Adrenal gland (tissue), 12 donors: Measurements from ENCODE around the gene NRXN3. TPM values are rescaled to one million over a fixed set of nuclear protein-coding genes. Genes with fewer than 3 reads are reported as not detected.

Experiments
- DNase-seq, 7 donors: peaks; one replicate each; pipeline ENCODE4 v3.0.0-alpha.2; 2019 to 2020
- H3K27ac ChIP-seq, 5 donors: fragments of 200-600 bp; sonication (generic) in 4 of 5; 1 replicate in 3 of 5; 2 replicates in 2 of 5; pipeline versions ENCODE4 v1.5.1 to v1.8.0; 2016 to 2020; ENCODE audit warnings: mild to moderate bottlenecking in 1 of 5
- H3K27me3 ChIP-seq: fragments of 200-600 bp; 2 replicates; pipeline ENCODE4 v1.8.0; 2021
- H3K36me3 ChIP-seq, 2 donors: fragments of 200-600 bp; replicated peaks in 1 of 2; 1 replicate in 1 of 2; 2 replicates in 1 of 2; pipeline versions ENCODE4 v1.5.1 to v1.8.0; 2018 to 2022
- H3K4me1 ChIP-seq, 2 donors: fragments of 200-600 bp; replicated peaks in 1 of 2; 1 replicate in 1 of 2; 2 replicates in 1 of 2; pipeline versions ENCODE4 v1.5.1 to v1.8.0; 2018 to 2021
- H3K4me3 ChIP-seq, 4 donors: fragments of 200-600 bp; sonication (generic) in 3 of 4; one replicate each; pipeline ENCODE4 v1.5.1; 2016 to 2018
- H3K9me3 ChIP-seq, 3 donors: fragments of 200-600 bp; sonication (generic) in 1 of 3; replicated peaks in 1 of 3; 1 replicate in 2 of 3; 2 replicates in 1 of 3; pipeline versions ENCODE4 v1.5.1 to v1.8.0; 2016 to 2021
- CTCF ChIP-seq, 6 experiments: fragments of 450-650 bp in 4 of 6; fragments of 200-600 bp in 2 of 6; sonication (generic) in 1 of 6; IDR thresholded peaks; 1 replicate in 5 of 6; 2 replicates in 1 of 6; pipeline versions ENCODE4 v1.5.1 to v1.8.0; 2016 to 2021; ENCODE audit warnings: antibody characterized with exemption in 6 of 6, mild to moderate bottlenecking in 2 of 6, moderate library complexity in 1 of 6
- POLR2A ChIP-seq, 2 donors: fragments of 450-650 bp; IDR thresholded peaks; one replicate each; pipeline ENCODE4 v1.6.1; 2017; ENCODE audit warnings: antibody characterized with exemption in 2 of 2, mild to moderate bottlenecking in 2 of 2, moderate library complexity in 1 of 2
- WGBS, 4 donors: extraction: QIAGEN DNeasy Blood & Tissue Kit in 2 of 4; methylation state at CpG; one replicate each; pipeline versions ENCODE4 v1.1.5 to v1.1.7; 2013 to 2017; 5-methylcytosine and 5-hydroxymethylcytosine counted together
- intact Hi-C, 2 donors: fragments of 100-400 bp; cut with DNase I; formaldehyde crosslinking; loops; one replicate each; pipeline versions ENCODE4 v1.14.1 to v1.15.0; 2022 to 2023
- polyA plus RNA-seq, 3 donors: library from polyadenylated mRNA; stranded (reverse); fragments of 200-250 nt in 2 of 3; fragments of 350-450 nt in 1 of 3; fragmentation: Illumina TruSeq in 1 of 3; extraction: RNeasy Lipid Tissue Mini Kit (QIAGEN cat#74804) in 1 of 3; gene quantifications; one replicate each; pipeline ENCODE4 v1.2.3, GENCODE V29; 2013 to 2014
- total RNA-seq, 9 donors: library from RNA; depleted of rRNA in 4 of 9; stranded (reverse); fragments of >200 nt in 4 of 9; fragments of 120-200 nt in 1 of 9; fragmentation: NEBNext Ultra II Directional in 1 of 9; extraction: Animal tissue kit (Norgen Biotek cat#: 25700) in 1 of 9; gene quantifications; one replicate each; pipeline versions ENCODE4 v1.1.0 to v1.2.4, GENCODE V29; 2013 to 2023
- donor health status: healthy with polysubstance abuse.
- donor health status: Bipolar disorder and iron deficiency.
- donor health status: DM: yes; HTN: yes; CAD: no.
- donor health status: DM: no; HTN: no; CAD: no.
- donor health status: DM: no; HTN: no; CAD: no.
- donor health status: DM: yes; HTN: yes; CAD: no.

NRXN3 gene
- total and polyA plus RNA-seq, 12 donors, result 0.09 to 8.5 (median 1.6) TPM

DNA sequence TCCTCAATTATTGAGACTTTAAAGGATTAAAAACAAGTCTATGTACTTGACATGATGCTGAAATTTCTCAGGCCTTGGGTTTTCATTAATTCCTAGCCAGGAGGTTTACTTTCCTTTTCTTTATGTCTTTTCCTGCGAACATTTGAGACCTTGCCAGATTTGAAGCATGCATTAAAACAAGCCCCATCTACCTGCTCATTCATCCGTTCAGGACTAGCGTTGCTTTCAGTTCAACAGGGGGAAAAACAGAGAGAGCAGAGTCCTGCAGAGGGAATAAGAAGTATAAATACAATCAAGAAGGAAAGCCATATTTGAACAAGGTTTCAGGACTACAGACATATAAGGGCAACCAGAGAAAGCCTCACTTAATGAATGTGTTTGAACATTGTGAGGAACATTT is 1498.8 kb downstream of the NRXN3 start:
- WGBS, 4 donors, result 67 to 85% (median 81%) methylated on average over 3 of the region's 3 CpGs
- Histone ChIP-seq H3K36me3 (no peaks in the 10 kb centered on the region), H3K27ac (no peak overlapping the region), H3K4me3 (no peak overlapping the region), H3K4me1 (no peaks in the 10 kb centered on the region), H3K27me3 (no peaks in the 10 kb centered on the region), H3K9me3 (no peaks in the 10 kb centered on the region)
- no peak for DNase-seq
- TF ChIP-seq POLR2A (IDR thresholded peaks at IDR 0.05) (no peak), CTCF (IDR thresholded peaks at IDR 0.05) (no peak)
- intact Hi-C loops, result no loop called here

GRCh38 chr14:79670811-79671210 is 1500.6 kb downstream of the NRXN3 start:
- 78 to 88% (median 84%) methylated on average over 5 of the region's 5 CpGs for WGBS, 4 donors
- no peaks in the 10 kb centered on the region for H3K9me3 ChIP-seq
- no peak for DNase-seq
- no peaks in the 10 kb centered on the region for H3K36me3 ChIP-seq
- no peak for TF ChIP-seq POLR2A (IDR thresholded peaks at IDR 0.05)
- no peak for TF ChIP-seq CTCF (IDR thresholded peaks at IDR 0.05)
- H3K4me1 ChIP-seq, result no peaks in the 10 kb centered on the region
- intact Hi-C loops, result no loop called here
- no peaks in the 10 kb centered on the region for H3K27me3 ChIP-seq
- H3K27ac ChIP-seq, result no peak overlapping the region
- no peak overlapping the region for H3K4me3 ChIP-seq

- Histone ChIP-seq H3K27me3 (no peaks in the 10 kb centered on the region), H3K4me1 (no peaks in the 10 kb centered on the region), H3K9me3 (no peaks in the 10 kb centered on the region), H3K27ac (no peak overlapping the region), H3K4me3 (no peak overlapping the region), H3K36me3 (no peaks in the 10 kb centered on the region)
- TF ChIP-seq CTCF (IDR thresholded peaks at IDR 0.05), result no peak
- no peak for TF ChIP-seq POLR2A (IDR thresholded peaks at IDR 0.05)
- intact Hi-C loops, result no loop called here
- 78 to 86% (median 81%) methylated on average over 5 of the region's 5 CpGs for WGBS, 4 donors
- DNase-seq, result no peak
Measured at GRCh38 chr14:79680087-79680486, 1509.9 kb downstream of the NRXN3 start.

- no peak for DNase-seq
- TF ChIP-seq POLR2A (IDR thresholded peaks at IDR 0.05) (no peak), CTCF (IDR thresholded peaks at IDR 0.05) (no peak)
- no peak overlapping the region for H3K27ac ChIP-seq
- no peaks in the 10 kb centered on the region for H3K27me3 ChIP-seq
- H3K4me3 ChIP-seq, result no peak overlapping the region
- no peaks in the 10 kb centered on the region for H3K36me3 ChIP-seq
- H3K9me3 ChIP-seq, result no peaks in the 10 kb centered on the region
- no peaks in the 10 kb centered on the region for H3K4me1 ChIP-seq
- 50 to 73% (median 53%) methylated on average over 1 of the region's 1 CpG for WGBS, 4 donors
- intact Hi-C loops, result no loop called here
Measured at GRCh38 chr14:79686196-79686595, 1516.0 kb downstream of the NRXN3 start.
